H9 (cell line): ENCODE results near the gene EIF4A3. TPM values are rescaled to one million over a fixed set of nuclear protein-coding genes. Genes with fewer than 3 reads are reported as not detected.

ENCODE experiments used
- DNase-seq: peaks from one replicate; pipeline ENCODE4 v3.0.0-alpha.2; 2017
- H2AFZ ChIP-seq: one replicate; pipeline ENCODE4 v1.6.1; 2013; ENCODE audit warnings: mild to moderate bottlenecking, low read length, control low read depth, moderate library complexity
- H2AK5ac ChIP-seq: 2 replicates; pipeline ENCODE4 v1.6.1; 2013; ENCODE audit warnings: low read length, control low read depth, mixed read lengths; ENCODE audit not compliant: insufficient read length
- H2BK120ac ChIP-seq: one replicate; pipeline ENCODE4 v1.6.1; 2013; ENCODE audit warnings: low read depth, mild to moderate bottlenecking, low read length, control low read depth, inconsistent platforms; ENCODE audit not compliant: poor library complexity, severe bottlenecking
- H2BK12ac ChIP-seq: 2 replicates; pipeline ENCODE4 v1.6.1; 2013; ENCODE audit warnings: low read length, control low read depth, mixed read lengths, low read depth; ENCODE audit not compliant: insufficient read length
- H2BK15ac ChIP-seq: 2 replicates; pipeline ENCODE4 v1.6.1; 2013; ENCODE audit warnings: low read depth, low read length, control low read depth
- H2BK20ac ChIP-seq: one replicate; pipeline ENCODE4 v1.6.1; 2013; ENCODE audit warnings: low read depth, mild to moderate bottlenecking, low read length, control low read depth, inconsistent platforms; ENCODE audit not compliant: poor library complexity, severe bottlenecking
- H2BK5ac ChIP-seq: 2 replicates; pipeline ENCODE4 v1.6.1; 2013; ENCODE audit warnings: low read length, control low read depth, mixed read lengths; ENCODE audit not compliant: insufficient read length
- H3K14ac ChIP-seq: 2 replicates; pipeline ENCODE4 v1.6.1; 2013; ENCODE audit warnings: low read length, control low read depth; ENCODE audit not compliant: insufficient read depth
- H3K18ac ChIP-seq: 2 replicates; pipeline ENCODE4 v1.6.1; 2013; ENCODE audit warnings: low read depth, mild to moderate bottlenecking, mixed read lengths, low read length, control low read depth; ENCODE audit not compliant: insufficient read length
- H3K23ac ChIP-seq: 2 replicates; pipeline ENCODE4 v1.6.1; 2013; ENCODE audit warnings: low read length, control low read depth, mixed read lengths, low read depth; ENCODE audit not compliant: insufficient read length
- H3K23me2 ChIP-seq: 2 replicates; pipeline ENCODE4 v1.6.1; 2013; ENCODE audit warnings: low read depth, mild to moderate bottlenecking, mixed read lengths, low read length, control low read depth; ENCODE audit not compliant: insufficient read length, poor library complexity, severe bottlenecking
- H3K27ac ChIP-seq: 2 replicates; pipeline ENCODE4 v1.5.1; 2013; ENCODE audit warnings: low read length, control low read depth, mixed read lengths, low read depth; ENCODE audit not compliant: insufficient read length
- H3K27me3 ChIP-seq: 2 replicates; pipeline ENCODE4 v1.6.1; 2013; ENCODE audit warnings: low read length, control low read depth, inconsistent platforms; ENCODE audit not compliant: insufficient read depth
- H3K4ac ChIP-seq: 2 replicates; pipeline ENCODE4 v1.6.1; 2013; ENCODE audit warnings: low read depth, mild to moderate bottlenecking, control low read depth, inconsistent platforms, low read length, moderate library complexity
- H3K4me1 ChIP-seq: 2 replicates; pipeline ENCODE4 v1.6.1; 2013; ENCODE audit warnings: low read length, control low read depth, inconsistent platforms; ENCODE audit not compliant: insufficient read depth
- H3K4me2 ChIP-seq: 2 replicates; pipeline ENCODE4 v1.6.1; 2013; ENCODE audit warnings: low read length, control low read depth, mixed read lengths; ENCODE audit not compliant: insufficient read length, insufficient read depth
- H3K56ac ChIP-seq: 2 replicates; pipeline ENCODE4 v1.6.1; 2013; ENCODE audit warnings: low read depth, mild to moderate bottlenecking, mixed read lengths, low read length, control low read depth; ENCODE audit not compliant: insufficient read length
- H3K79me1 ChIP-seq: 2 replicates; pipeline ENCODE4 v1.6.1; 2013; ENCODE audit warnings: low read depth, mild to moderate bottlenecking, moderate library complexity, low read length, control low read depth, inconsistent platforms; ENCODE audit not compliant: insufficient read depth, poor library complexity, severe bottlenecking
- H3K79me2 ChIP-seq: 2 replicates; pipeline ENCODE4 v1.6.1; 2013; ENCODE audit warnings: low read length, control low read depth, inconsistent platforms; ENCODE audit not compliant: insufficient read depth
- H3K9ac ChIP-seq: 2 replicates; pipeline ENCODE4 v1.6.1; 2013; ENCODE audit warnings: low read length, control low read depth, mixed read lengths; ENCODE audit not compliant: insufficient read length; ENCODE audit errors: extremely low read depth
- H3K9me3 ChIP-seq: one replicate; pipeline ENCODE4 v1.6.1; 2013; ENCODE audit warnings: low read depth, low read length, inconsistent platforms; ENCODE audit not compliant: control insufficient read depth
- H3T11ph ChIP-seq: one replicate; pipeline ENCODE4 v1.6.1; 2013; ENCODE audit warnings: mild to moderate bottlenecking, low read length, control low read depth, inconsistent platforms
- H4K20me1 ChIP-seq: one replicate; pipeline ENCODE4 v1.6.1; 2013; ENCODE audit not compliant: control insufficient read depth, insufficient read length, insufficient read depth
- H4K5ac ChIP-seq: 2 replicates; pipeline ENCODE4 v1.6.1; 2013; ENCODE audit warnings: low read depth, mild to moderate bottlenecking, mixed read lengths, low read length, control low read depth; ENCODE audit not compliant: insufficient read length
- H4K8ac ChIP-seq: replicated peaks from 2 replicates; pipeline ENCODE4 v1.6.1; 2013; ENCODE audit warnings: low read length, control low read depth, mixed read lengths, low read depth; ENCODE audit not compliant: insufficient read length
- H4K91ac ChIP-seq: 2 replicates; pipeline ENCODE4 v1.6.1; 2013; ENCODE audit warnings: low read depth, mild to moderate bottlenecking, moderate library complexity, mixed read lengths, low read length, control low read depth; ENCODE audit not compliant: insufficient read length
- H3K27ac Mint-ChIP-seq, 3 experiments: 2 replicates in 2 of 3; 3 replicates in 1 of 3; pipeline ENCODE4 v1.8.0; 2020 to 2021; ENCODE audit warnings: mixed read lengths in 3 of 3, mild to moderate bottlenecking in 1 of 3, moderate library complexity in 1 of 3
- H3K27me3 Mint-ChIP-seq: 2 replicates; pipeline ENCODE4 v1.8.0; 2021; ENCODE audit warnings: low read depth, mild to moderate bottlenecking, moderate library complexity, mixed read lengths
- H3K36me3 Mint-ChIP-seq, 3 experiments: 2 replicates in 2 of 3; 3 replicates in 1 of 3; pipeline ENCODE4 v1.8.0; 2020 to 2021; ENCODE audit warnings: low read depth in 3 of 3, mixed read lengths in 3 of 3; ENCODE audit not compliant: insufficient read depth in 1 of 3
- H3K4me1 Mint-ChIP-seq, 2 experiments: 2 replicates each; pipeline ENCODE4 v1.8.0; 2020; ENCODE audit warnings: mixed read lengths in 2 of 2
- H3K4me3 Mint-ChIP-seq, 2 experiments: 2 replicates in 1 of 2; 3 replicates in 1 of 2; pipeline ENCODE4 v1.8.0; 2020 to 2021; ENCODE audit warnings: mild to moderate bottlenecking in 2 of 2, mixed read lengths in 2 of 2, moderate library complexity in 1 of 2
- H3K9me3 Mint-ChIP-seq, 2 experiments: 2 replicates in 1 of 2; 3 replicates in 1 of 2; pipeline ENCODE4 v1.8.0; 2020; ENCODE audit warnings: mild to moderate bottlenecking in 2 of 2, mixed read lengths in 2 of 2, moderate library complexity in 1 of 2
- WGBS: extraction: QIAGEN DNeasy Blood & Tissue Kit; methylation state at CpG from one replicate; pipeline ENCODE4 v1.1.7; 2013; ENCODE audit warnings: missing lambda C conversion rate, low lambda C conversion rate, mixed read lengths; ENCODE audit not compliant: insufficient read length; ENCODE audit errors: extremely low coverage; 5-methylcytosine and 5-hydroxymethylcytosine counted together
- total RNA-seq: library from RNA; stranded (reverse); gene quantifications from 2 replicates; pipeline ENCODE4 v1.2.1, GENCODE V29; 2021
- TF ChIP-seq, protein P1 (sequence below): fragments of 200-600 bp; sonication (generic); conservative IDR thresholded peaks from 3 replicates; pipeline ENCODE4 v1.8.0; 2021; ENCODE audit warnings: antibody characterized with exemption, mild to moderate bottlenecking

EIF4A3 gene
- total RNA-seq, 1 experiment from 2014 or later, result 162 TPM

GRCh38 chr17:80171681-80172080 lies 24.8 kb upstream of the EIF4A3 start:
- Histone ChIP-seq H3K9ac (no peak overlapping the region), H2BK5ac (no peak overlapping the region), H2BK120ac (no peak overlapping the region), H4K5ac (no peak overlapping the region), H3K23ac (no peak overlapping the region), H3K14ac (no peak overlapping the region), H2AFZ (no peak overlapping the region), H3K56ac (no peak overlapping the region), H3K79me2 (no peaks in the 10 kb centered on the region), H3K79me1 (no peaks in the 10 kb centered on the region), H3K23me2 (no peaks in the 10 kb centered on the region), H4K20me1 (no peaks in the 10 kb centered on the region), H4K8ac (no peak overlapping the region), H2BK15ac (no peak overlapping the region), H3K4me1 (no peaks in the 10 kb centered on the region), H3K27ac (no peak overlapping the region), H2AK5ac (no peak overlapping the region), H3K27me3 (no peaks in the 10 kb centered on the region), H2BK20ac (no peak overlapping the region), H4K91ac (no peak overlapping the region), H3T11ph (no peak overlapping the region), H2BK12ac (no peak overlapping the region), H3K9me3 (no peaks in the 10 kb centered on the region), H3K4ac (no peak overlapping the region), H3K18ac (no peak overlapping the region), H3K4me2 (no peak overlapping the region)
- Mint-ChIP-seq H3K27ac (no peak overlapping the region), H3K4me1 (peaks cover 11 to 25% of the 10 kb centered on the region in 2 experiments), H3K4me3 (no peak overlapping the region), H3K9me3 (no peaks in the 10 kb centered on the region; a peak in 1 of 5 replicates), H3K27me3 (peaks cover 26% of the 10 kb centered on the region), H3K36me3 (no peaks in the 10 kb centered on the region; a peak in 1 of 7 replicates)
- no CpG with 5 or more reads among the region's 7 CpGs for WGBS
- TF ChIP-seq, protein P1, sequence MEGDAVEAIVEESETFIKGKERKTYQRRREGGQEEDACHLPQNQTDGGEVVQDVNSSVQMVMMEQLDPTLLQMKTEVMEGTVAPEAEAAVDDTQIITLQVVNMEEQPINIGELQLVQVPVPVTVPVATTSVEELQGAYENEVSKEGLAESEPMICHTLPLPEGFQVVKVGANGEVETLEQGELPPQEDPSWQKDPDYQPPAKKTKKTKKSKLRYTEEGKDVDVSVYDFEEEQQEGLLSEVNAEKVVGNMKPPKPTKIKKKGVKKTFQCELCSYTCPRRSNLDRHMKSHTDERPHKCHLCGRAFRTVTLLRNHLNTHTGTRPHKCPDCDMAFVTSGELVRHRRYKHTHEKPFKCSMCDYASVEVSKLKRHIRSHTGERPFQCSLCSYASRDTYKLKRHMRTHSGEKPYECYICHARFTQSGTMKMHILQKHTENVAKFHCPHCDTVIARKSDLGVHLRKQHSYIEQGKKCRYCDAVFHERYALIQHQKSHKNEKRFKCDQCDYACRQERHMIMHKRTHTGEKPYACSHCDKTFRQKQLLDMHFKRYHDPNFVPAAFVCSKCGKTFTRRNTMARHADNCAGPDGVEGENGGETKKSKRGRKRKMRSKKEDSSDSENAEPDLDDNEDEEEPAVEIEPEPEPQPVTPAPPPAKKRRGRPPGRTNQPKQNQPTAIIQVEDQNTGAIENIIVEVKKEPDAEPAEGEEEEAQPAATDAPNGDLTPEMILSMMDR, result no peak
- DNase-seq, result peak; percentile 25
